ENCODE data around the gene OBSCN.

OBSCN gene

GRCh38 chr1:228209657-228210056 lies 1.8 kb downstream of the OBSCN start:
- no peak for DNase-seq (ENCODE audit: extremely low read depth, low read depth)
- no peak for TF ChIP-seq CTCF (IDR thresholded peaks at IDR 0.05; ENCODE audit: low read depth, low read length)

DNA sequence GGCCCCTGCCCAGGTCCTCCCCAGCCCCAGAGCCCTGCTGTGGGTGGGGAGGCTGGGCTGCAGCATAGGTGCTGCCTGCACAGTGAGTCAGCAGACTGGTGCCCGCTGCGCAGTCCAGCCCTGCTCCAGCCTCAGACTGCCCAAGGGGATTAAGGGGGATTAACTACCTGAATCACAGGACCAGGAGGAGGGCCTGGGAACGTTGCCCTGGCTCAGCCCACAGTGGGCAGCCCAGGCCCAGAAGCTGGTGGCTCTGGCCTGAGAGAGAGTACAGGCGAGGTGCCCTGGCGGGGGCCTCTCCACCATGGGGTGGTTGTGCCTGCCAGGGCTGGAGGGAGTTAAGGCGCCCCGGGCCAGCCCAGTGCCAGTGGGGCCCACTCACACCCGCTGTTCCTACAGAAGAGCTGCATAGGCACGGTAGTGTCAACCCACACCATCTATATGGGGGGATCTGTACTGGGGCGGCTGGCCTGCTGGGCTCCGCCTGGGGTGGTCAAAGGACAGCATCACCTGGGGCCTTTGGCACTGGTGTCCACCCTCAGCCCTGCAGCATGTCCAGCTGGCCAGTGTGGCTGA lies 2.3 kb downstream of the OBSCN start:
- no peak for TF ChIP-seq CTCF (IDR thresholded peaks at IDR 0.05; ENCODE audit: low read depth, low read length)
- DNase-seq (ENCODE audit: extremely low read depth, low read depth) = no peak

DNA sequence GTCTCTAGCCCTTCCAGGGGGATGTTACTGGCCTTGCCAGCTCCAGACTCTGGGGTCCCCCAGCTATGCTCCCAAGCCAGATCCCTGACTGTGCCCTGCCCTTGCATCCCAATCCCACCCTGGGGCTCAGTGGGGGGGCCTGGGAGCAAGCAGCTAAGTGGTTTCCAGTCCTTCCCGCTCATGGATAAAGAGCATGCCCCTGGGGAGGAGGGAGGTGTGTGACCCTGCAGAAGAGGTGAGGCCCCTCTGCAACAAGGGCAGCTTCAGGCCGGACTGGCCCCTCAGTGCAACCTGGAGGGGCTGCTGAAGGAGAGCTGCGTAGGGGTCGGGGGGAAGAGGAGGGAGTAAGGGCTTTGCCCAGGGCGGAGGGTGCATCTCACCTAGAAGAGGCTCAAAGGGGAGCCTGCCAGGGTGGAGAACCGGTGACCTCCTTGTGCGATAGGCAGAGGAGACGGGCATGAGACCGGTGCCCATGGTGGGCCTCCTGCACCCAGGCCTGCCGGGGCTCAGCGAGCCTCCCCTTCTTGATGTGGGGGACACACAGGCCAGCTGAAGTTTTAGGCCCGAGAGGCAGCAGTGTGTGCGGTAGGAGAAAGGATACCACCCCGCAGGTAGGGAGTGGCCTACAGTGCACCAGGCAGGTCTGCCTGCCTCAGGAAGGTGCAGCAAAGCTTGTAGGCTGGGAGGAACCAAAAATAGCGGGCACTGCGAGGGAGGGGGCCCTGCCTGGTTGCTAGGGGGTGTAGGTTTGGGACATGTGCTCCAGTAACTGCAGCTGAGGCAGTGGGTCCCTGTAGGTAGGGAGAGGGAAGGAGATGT lies 3.1 kb downstream of the OBSCN start:
- no peak for TF ChIP-seq CTCF (IDR thresholded peaks at IDR 0.05; ENCODE audit: low read depth, low read length)
- DNase-seq (ENCODE audit: extremely low read depth, low read depth) = no peak

DNA sequence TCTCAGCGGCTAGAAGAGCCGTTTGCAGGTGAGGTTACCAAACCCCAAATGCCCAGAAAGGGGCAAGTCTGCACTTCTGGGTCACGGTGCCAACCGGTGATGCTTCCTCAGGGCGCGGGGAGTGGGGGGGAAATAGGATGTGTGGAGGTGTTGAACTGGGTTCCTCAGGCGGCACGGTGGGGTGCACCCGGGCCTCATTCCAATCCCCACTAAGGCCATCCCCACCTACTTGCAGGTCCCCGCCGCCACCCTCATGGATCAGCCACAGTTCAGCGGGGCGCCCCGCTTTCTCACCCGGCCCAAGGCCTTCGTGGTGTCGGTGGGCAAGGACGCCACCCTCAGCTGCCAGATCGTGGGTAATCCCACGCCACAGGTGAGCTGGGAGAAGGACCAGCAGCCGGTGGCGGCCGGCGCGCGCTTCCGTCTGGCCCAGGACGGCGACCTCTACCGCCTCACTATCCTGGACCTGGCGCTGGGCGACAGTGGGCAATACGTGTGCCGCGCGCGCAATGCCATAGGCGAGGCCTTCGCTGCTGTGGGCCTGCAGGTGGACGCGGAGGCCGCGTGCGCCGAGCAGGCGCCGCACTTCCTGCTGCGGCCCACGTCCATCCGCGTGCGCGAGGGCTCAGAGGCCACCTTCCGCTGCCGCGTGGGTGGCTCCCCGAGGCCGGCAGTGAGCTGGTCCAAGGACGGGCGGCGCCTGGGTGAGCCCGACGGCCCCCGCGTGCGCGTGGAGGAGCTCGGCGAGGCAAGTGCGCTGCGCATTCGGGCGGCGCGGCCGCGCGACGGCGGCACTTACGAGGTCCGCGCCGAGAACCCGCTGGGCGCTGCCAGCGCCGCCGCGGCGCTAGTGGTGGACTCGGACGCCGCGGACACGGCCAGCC lies 3.9 kb downstream of the OBSCN start:
- TF ChIP-seq CTCF (IDR thresholded peaks at IDR 0.05; ENCODE audit: low read depth, low read length) = no peak
- DNase-seq (ENCODE audit: extremely low read depth, low read depth) = no peak

- DNase-seq (ENCODE audit: extremely low read depth, low read depth) = no peak
- no peak for TF ChIP-seq CTCF (IDR thresholded peaks at IDR 0.05; ENCODE audit: low read depth, low read length)
These were observed 4.6 kb downstream of the OBSCN start for GRCh38 chr1:228212415-228212965.

DNA sequence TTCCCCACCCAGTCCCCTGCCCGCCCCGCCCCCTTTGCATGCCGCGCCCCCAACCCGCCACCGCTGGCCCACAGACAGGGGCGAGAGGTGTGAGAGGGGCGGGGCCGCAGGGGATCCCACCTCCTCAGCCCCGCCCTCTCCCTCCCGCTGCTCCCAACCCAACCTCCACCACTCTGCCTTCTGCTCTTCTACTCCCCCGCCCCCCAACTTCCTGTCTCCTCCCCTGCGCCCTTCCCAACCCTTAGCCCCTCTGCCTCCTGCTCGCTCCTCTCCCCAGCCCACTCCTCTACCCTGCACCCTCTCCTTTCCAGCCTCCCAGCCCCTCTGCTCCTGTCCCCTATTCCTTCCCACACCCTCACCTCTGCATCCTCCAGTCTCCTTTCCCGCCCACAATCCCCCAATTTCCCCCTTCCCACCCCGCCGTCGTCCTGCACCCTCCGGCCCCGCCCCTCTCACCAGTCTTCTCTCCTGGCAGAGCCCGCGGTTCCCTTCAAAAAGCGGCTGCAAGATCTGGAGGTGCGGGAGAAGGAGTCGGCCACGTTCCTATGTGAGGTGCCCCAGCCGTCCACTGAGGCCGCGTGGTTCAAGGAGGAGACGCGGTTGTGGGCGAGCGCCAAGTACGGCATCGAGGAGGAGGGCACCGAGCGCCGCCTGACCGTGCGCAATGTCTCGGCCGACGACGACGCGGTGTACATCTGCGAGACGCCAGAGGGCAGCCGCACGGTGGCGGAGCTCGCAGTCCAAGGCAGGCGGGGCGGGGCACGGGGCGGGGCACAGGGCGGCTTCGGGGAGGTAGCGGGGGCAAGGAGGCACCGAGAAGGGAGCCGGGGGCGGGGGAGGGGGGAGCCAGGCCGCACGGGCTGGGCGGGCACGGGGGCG lies 5.4 kb downstream of the OBSCN start:
- TF ChIP-seq CTCF (IDR thresholded peaks at IDR 0.05; ENCODE audit: low read depth, low read length) = peak; percentile 57
- DNase-seq (ENCODE audit: extremely low read depth, low read depth) = peak; percentile 41
